ENCODE results near the gene EEIG1. TPM values are rescaled to one million over a fixed set of nuclear protein-coding genes. Genes with fewer than 3 reads are reported as not detected.
A peak's percentile ranks its signal among the peaks of the same experiment; 100 is the strongest.

The EEIG1 gene
- total RNA-seq, 1 donor from 2014 or later = 26.4 TPM

DNA sequence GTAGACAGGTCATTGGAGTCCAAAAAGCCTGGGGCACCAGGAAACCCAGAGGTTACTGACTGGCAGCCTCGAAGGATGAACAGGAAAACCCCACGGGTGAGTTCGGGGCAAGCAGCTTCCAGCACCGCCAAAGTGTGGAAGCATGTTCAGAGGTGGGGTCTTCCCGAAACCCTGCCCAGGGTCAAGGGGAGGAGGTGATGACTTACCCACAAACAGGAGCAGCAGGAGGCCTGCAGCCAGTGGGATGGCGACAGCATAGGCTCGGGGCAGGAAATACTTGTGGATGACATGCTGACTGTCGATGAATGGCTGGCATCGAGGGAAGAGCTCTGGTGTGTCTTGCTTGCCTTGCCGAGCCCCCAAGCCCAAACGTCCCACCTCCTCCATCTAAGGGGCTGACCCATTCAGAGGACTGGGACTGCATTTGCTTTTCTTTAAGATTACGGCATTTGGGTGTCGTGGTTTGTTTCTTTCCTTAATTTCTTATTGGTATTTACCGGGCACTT, 44.4 kb downstream of the EEIG1 start:
- Mint-ChIP-seq H3K27me3 (ENCODE audit: low read depth, unreplicated experiment) (peaks cover 1% of the 10 kb centered on the region), H3K27ac (ENCODE audit: unreplicated experiment) (peak overlapping the region; percentile 42), H3K9me3 (ENCODE audit: unreplicated experiment) (no peaks in the 10 kb centered on the region), H3K4me3 (ENCODE audit: unreplicated experiment) (peak overlapping the region; percentile 97), H3K36me3 (ENCODE audit: low read depth, unreplicated experiment) (peaks cover 12% of the 10 kb centered on the region), H3K4me1 (ENCODE audit: low read depth, unreplicated experiment) (peaks cover 12% of the 10 kb centered on the region)
- peak overlapping the region; percentile 85 for H3K4me3 ChIP-seq (ENCODE audit: insufficient read depth, low read depth, low read length)
- peaks cover 39% of the 10 kb centered on the region for H3K79me2 ChIP-seq (ENCODE audit: insufficient read depth, low read length)
- H4K20me1 ChIP-seq (ENCODE audit: insufficient read depth, low read length) = peaks cover 26% of the 10 kb centered on the region
- no peak for FAIRE-seq
- no peak for TF ChIP-seq EZH2 (IDR thresholded peaks at IDR 0.05; ENCODE audit: insufficient read depth, low read length)
- TF ChIP-seq, protein P1, sequence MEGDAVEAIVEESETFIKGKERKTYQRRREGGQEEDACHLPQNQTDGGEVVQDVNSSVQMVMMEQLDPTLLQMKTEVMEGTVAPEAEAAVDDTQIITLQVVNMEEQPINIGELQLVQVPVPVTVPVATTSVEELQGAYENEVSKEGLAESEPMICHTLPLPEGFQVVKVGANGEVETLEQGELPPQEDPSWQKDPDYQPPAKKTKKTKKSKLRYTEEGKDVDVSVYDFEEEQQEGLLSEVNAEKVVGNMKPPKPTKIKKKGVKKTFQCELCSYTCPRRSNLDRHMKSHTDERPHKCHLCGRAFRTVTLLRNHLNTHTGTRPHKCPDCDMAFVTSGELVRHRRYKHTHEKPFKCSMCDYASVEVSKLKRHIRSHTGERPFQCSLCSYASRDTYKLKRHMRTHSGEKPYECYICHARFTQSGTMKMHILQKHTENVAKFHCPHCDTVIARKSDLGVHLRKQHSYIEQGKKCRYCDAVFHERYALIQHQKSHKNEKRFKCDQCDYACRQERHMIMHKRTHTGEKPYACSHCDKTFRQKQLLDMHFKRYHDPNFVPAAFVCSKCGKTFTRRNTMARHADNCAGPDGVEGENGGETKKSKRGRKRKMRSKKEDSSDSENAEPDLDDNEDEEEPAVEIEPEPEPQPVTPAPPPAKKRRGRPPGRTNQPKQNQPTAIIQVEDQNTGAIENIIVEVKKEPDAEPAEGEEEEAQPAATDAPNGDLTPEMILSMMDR (IDR thresholded peaks at IDR 0.05; ENCODE audit: insufficient read depth, low read depth, low read length) = no peak
- no peaks in the 10 kb centered on the region for H3K9me3 ChIP-seq (ENCODE audit: insufficient read depth, low read depth, low read length)
- no peaks in the 10 kb centered on the region for H3K36me3 ChIP-seq (ENCODE audit: insufficient read depth, low read length)
- no peak overlapping the region for H3K27ac ChIP-seq (ENCODE audit: low read depth, low read length)
- no peaks in the 10 kb centered on the region for H3K27me3 ChIP-seq (ENCODE audit: insufficient read depth, low read length)
- H2AFZ ChIP-seq (ENCODE audit: low read depth, low read length) = no peak overlapping the region
- peak overlapping the region; percentile 91 for H3K9ac ChIP-seq (ENCODE audit: low read length)
- peaks cover 27% of the 10 kb centered on the region for H3K4me1 ChIP-seq (ENCODE audit: insufficient read depth, low read length)
- no peak for DNase-seq (ENCODE audit: low read depth)
- H3K4me2 ChIP-seq (ENCODE audit: low read length) = peak overlapping the region; percentile 97

DNA sequence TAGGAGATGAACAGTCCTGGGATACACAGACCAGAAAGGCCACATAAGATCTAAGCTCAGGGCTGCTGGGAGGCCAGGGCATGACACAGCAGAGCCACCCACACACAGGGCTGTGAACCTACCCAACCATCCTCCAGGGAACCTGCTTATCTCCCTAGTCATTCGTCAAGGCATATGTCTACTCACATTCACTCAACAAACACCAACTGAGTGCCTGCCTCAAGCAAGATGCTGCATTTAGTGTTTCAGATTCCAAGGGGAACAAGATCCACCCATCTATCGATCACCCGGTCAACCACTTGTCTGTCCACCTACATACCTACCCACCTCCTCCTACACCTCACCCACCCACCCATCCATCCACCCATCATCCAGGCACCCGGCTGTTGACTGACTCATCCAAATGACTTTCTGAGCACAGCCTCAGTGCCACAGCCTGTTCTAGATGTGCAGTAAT, 45.0 kb downstream of the EEIG1 start:
- peak overlapping the region; percentile 85 for H3K4me3 ChIP-seq (ENCODE audit: insufficient read depth, low read depth, low read length)
- no peak overlapping the region for H3K27ac Mint-ChIP-seq (ENCODE audit: unreplicated experiment)
- H3K4me1 Mint-ChIP-seq (ENCODE audit: low read depth, unreplicated experiment) = peaks cover 17% of the 10 kb centered on the region

DNA sequence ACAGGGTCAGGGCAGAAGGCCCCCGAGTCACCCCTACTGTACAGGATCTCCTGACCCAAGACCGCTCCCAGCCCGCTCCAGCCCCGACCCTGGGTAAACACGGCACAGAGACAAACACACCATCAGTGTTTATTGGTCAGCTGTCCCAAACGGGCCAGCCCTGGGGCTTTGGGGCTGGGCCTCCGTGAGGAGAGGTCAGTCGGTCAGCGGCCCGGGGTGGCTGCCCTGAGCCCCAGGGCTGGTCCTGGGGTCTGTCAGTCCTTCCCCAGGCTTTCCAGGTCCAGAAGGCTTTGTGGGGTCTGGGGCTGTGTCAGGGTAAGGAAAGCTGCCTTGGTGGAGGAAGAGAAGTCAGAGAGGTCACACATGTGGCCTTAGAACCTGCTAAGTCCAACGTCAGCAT, 45.8 kb downstream of the EEIG1 start:
- Histone ChIP-seq H3K27me3 (ENCODE audit: insufficient read depth, low read length) (no peaks in the 10 kb centered on the region), H3K27ac (ENCODE audit: low read depth, low read length) (no peak overlapping the region), H4K20me1 (ENCODE audit: insufficient read depth, low read length) (peaks cover 29% of the 10 kb centered on the region), H3K36me3 (ENCODE audit: insufficient read depth, low read length) (no peaks in the 10 kb centered on the region), H3K9ac (ENCODE audit: low read length) (no peak overlapping the region), H3K4me2 (ENCODE audit: low read length) (peak overlapping the region; percentile 97), H3K4me3 (ENCODE audit: insufficient read depth, low read depth, low read length) (no peak overlapping the region), H3K79me2 (ENCODE audit: insufficient read depth, low read length) (peaks cover 39% of the 10 kb centered on the region), H2AFZ (ENCODE audit: low read depth, low read length) (no peak overlapping the region), H3K4me1 (ENCODE audit: insufficient read depth, low read length) (peaks cover 40% of the 10 kb centered on the region), H3K9me3 (ENCODE audit: insufficient read depth, low read depth, low read length) (no peaks in the 10 kb centered on the region)
- H3K4me1 Mint-ChIP-seq (ENCODE audit: low read depth, unreplicated experiment) = peaks cover 17% of the 10 kb centered on the region
- no peak for TF ChIP-seq EZH2 (IDR thresholded peaks at IDR 0.05; ENCODE audit: insufficient read depth, low read length)
- TF ChIP-seq, protein P1 (IDR thresholded peaks at IDR 0.05; ENCODE audit: insufficient read depth, low read depth, low read length) = no peak
- peaks cover 1% of the 10 kb centered on the region for H3K27me3 Mint-ChIP-seq (ENCODE audit: low read depth, unreplicated experiment)
- no peak overlapping the region for H3K4me3 Mint-ChIP-seq (ENCODE audit: unreplicated experiment)
- DNase-seq (ENCODE audit: low read depth) (no peak), FAIRE-seq (no peak)
- peaks cover 9% of the 10 kb centered on the region for H3K36me3 Mint-ChIP-seq (ENCODE audit: low read depth, unreplicated experiment)
- H3K9me3 Mint-ChIP-seq (ENCODE audit: unreplicated experiment) = no peaks in the 10 kb centered on the region
- H3K27ac Mint-ChIP-seq (ENCODE audit: unreplicated experiment) = no peak overlapping the region

More for the DNA sequence above, 45.0 kb downstream of the EEIG1 start:
- Mint-ChIP-seq H3K9me3 (ENCODE audit: unreplicated experiment) (no peaks in the 10 kb centered on the region), H3K27me3 (ENCODE audit: low read depth, unreplicated experiment) (peaks cover 1% of the 10 kb centered on the region), H3K4me3 (ENCODE audit: unreplicated experiment) (peak overlapping the region; percentile 97), H3K36me3 (ENCODE audit: low read depth, unreplicated experiment) (peaks cover 12% of the 10 kb centered on the region)
- H3K9ac ChIP-seq (ENCODE audit: low read length) = peak overlapping the region; percentile 91
- H3K4me2 ChIP-seq (ENCODE audit: low read length) = peak overlapping the region; percentile 97
- no peak overlapping the region for H2AFZ ChIP-seq (ENCODE audit: low read depth, low read length)
- no peak overlapping the region for H3K27ac ChIP-seq (ENCODE audit: low read depth, low read length)
- no peak for FAIRE-seq
- H3K79me2 ChIP-seq (ENCODE audit: insufficient read depth, low read length) = peaks cover 39% of the 10 kb centered on the region
- DNase-seq (ENCODE audit: low read depth) = no peak
- H4K20me1 ChIP-seq (ENCODE audit: insufficient read depth, low read length) = peaks cover 26% of the 10 kb centered on the region
- no peaks in the 10 kb centered on the region for H3K36me3 ChIP-seq (ENCODE audit: insufficient read depth, low read length)
- TF ChIP-seq EZH2 (IDR thresholded peaks at IDR 0.05; ENCODE audit: insufficient read depth, low read length) = no peak
- TF ChIP-seq, protein P1 (IDR thresholded peaks at IDR 0.05; ENCODE audit: insufficient read depth, low read depth, low read length) = no peak
- H3K27me3 ChIP-seq (ENCODE audit: insufficient read depth, low read length) = no peaks in the 10 kb centered on the region
- no peaks in the 10 kb centered on the region for H3K9me3 ChIP-seq (ENCODE audit: insufficient read depth, low read depth, low read length)
- H3K4me1 ChIP-seq (ENCODE audit: insufficient read depth, low read length) = peaks cover 33% of the 10 kb centered on the region

Measured in astrocyte (in vitro differentiated cells and primary cell).